ENCODE results near the gene FECH. TPM values are rescaled to one million over a fixed set of nuclear protein-coding genes. Genes with fewer than 3 reads are reported as not detected.

The FECH gene
- total and polyA plus RNA-seq, 2 of the 4 experiments (the other 2 are of a cell fraction), result 32.3 to 52.2 TPM

DNA sequence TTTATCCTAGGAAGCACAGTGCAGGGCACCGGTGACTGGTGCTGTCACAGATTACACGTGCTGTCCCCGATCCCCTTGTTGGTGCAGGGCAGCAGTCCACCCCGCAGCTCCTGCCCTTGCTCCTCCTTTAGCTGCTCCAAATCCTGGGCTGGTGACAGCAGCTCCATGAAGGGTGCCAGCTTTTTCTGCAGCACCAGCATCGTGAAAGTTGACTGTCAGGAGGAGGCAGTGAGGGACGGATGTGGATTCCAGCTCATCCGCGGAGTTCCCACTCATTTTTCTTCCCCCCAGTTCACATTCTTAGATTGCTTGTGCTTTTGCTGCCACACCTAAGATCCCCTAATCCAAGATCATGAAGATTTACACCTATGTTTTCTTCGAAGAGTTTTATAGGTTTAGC lies 83.9 kb downstream of the FECH start:
- Histone ChIP-seq H3K36me3 (ENCODE audit: control insufficient read depth, insufficient read depth, low read length) (no peaks in the 10 kb centered on the region), H3K4ac (ENCODE audit: low read depth, low read length) (no peak overlapping the region), H4K91ac (ENCODE audit: insufficient read depth, low read depth, low read length) (no peak overlapping the region), H2AFZ (replicated peaks; ENCODE audit: low read length, poor library complexity) (no peak overlapping the region), H3K4me2 (ENCODE audit: low read depth, low read length) (no peak overlapping the region), H3K27me3 (ENCODE audit: control insufficient read depth, insufficient read depth, low read length) (peaks cover 1% of the 10 kb centered on the region), H3K18ac (ENCODE audit: low read depth, low read length) (no peak overlapping the region), H4K20me1 (ENCODE audit: insufficient read depth, low read length) (no peaks in the 10 kb centered on the region), H2AK5ac (ENCODE audit: low read depth, low read length) (no peak overlapping the region), H2BK5ac (ENCODE audit: low read depth, low read length, poor library complexity, severe bottlenecking) (no peak overlapping the region), H3K14ac (replicated peaks; ENCODE audit: low read depth, low read length) (no peak overlapping the region), H3K9me3 (ENCODE audit: control insufficient read depth, insufficient read depth, low read length) (no peaks in the 10 kb centered on the region), H4K8ac (ENCODE audit: low read depth in 2 of 2, low read length in 2 of 2) (no peak overlapping the region), H4K5ac (ENCODE audit: low read depth, low read length) (no peak overlapping the region), H3K9ac (ENCODE audit: low read depth, low read length) (no peak overlapping the region), H2BK120ac (ENCODE audit: low read depth, low read length) (no peak overlapping the region), H3K79me1 (ENCODE audit: low read depth in 1 of 2, low read length in 2 of 2) (no peaks in the 10 kb centered on the region), H3K27ac (ENCODE audit: insufficient read depth, low read length) (no peak overlapping the region), H2BK20ac (ENCODE audit: low read depth, low read length) (no peak overlapping the region), H3K4me3 (ENCODE audit: insufficient read depth, low read depth, low read length) (no peak overlapping the region), H2BK15ac (ENCODE audit: low read depth, low read length) (no peak overlapping the region), H3K4me1 (ENCODE audit: control insufficient read depth, insufficient read depth, low read length) (no peaks in the 10 kb centered on the region), H2AK9ac (replicated peaks; ENCODE audit: low read depth, low read length, poor library complexity) (no peak overlapping the region), H3K56ac (ENCODE audit: extremely low read depth, insufficient read depth, low read length) (no peak overlapping the region), H3K23ac (ENCODE audit: low read depth, low read length) (no peak overlapping the region), H3K9me1 (ENCODE audit: insufficient read depth, low read length) (no peaks in the 10 kb centered on the region)
- ATAC-seq (ENCODE audit: low read depth) (no peak), DNase-seq (no peak)
- POLR2A ChIA-PET (ENCODE audit: unreplicated experiment), result no interaction called here
- in situ Hi-C loops (cut with MboI; ENCODE audit: low sequenced_read_pairs), result no loop called here
- 62% methylated on average over 4 of the region's 9 CpGs; no CpG with 5 or more reads in 1 of the 2 experiments for WGBS, 2 experiments (ENCODE audit: extremely low coverage in 2 of 2, insufficient read length in 1 of 2)
- intact Hi-C loops (cut with micrococcal nuclease), result no loop called here
- CTCF ChIA-PET, result interaction anchor here (0.5 kb wide), 1 partner anchor 22 kb away, joined by 3 read pairs; no protein-coding TSS in a partner anchor
- TF ChIP-seq RCOR1 (IDR thresholded peaks at IDR 0.05; ENCODE audit: insufficient replicate concordance, low read length) (no peak), CHD1 (IDR thresholded peaks at IDR 0.05; ENCODE audit: low read depth, low read length) (no peak), MAFK (IDR thresholded peaks at IDR 0.05; ENCODE audit: low read depth, low read length) (no peak), RFX5 (IDR thresholded peaks at IDR 0.05; ENCODE audit: low read depth, low read length) (no peak), NFE2L2 (IDR thresholded peaks at IDR 0.05; ENCODE audit: low read depth, low read length) (no peak), CTCF (conservative IDR thresholded peaks at IDR 0.05; ENCODE audit: low read depth, low read length) (no peak), MXI1 (IDR thresholded peaks at IDR 0.05; ENCODE audit: borderline replicate concordance, low read depth, low read length) (no peak), RAD21 (IDR thresholded peaks at IDR 0.05; ENCODE audit: low read length) (no peak), POLR2A (IDR thresholded peaks at IDR 0.05; ENCODE audit: low read depth, low read length) (no peak), FOS (IDR thresholded peaks at IDR 0.05; ENCODE audit: low read depth, low read length) (no peak), SMC3 (IDR thresholded peaks at IDR 0.05; ENCODE audit: low read depth, low read length) (no peak), CEBPB (IDR thresholded peaks at IDR 0.05; ENCODE audit: low read depth, low read length) (no peak), BHLHE40 (IDR thresholded peaks at IDR 0.05; ENCODE audit: low read depth, low read length) (no peak)
- TF ChIP-seq, protein P1, sequence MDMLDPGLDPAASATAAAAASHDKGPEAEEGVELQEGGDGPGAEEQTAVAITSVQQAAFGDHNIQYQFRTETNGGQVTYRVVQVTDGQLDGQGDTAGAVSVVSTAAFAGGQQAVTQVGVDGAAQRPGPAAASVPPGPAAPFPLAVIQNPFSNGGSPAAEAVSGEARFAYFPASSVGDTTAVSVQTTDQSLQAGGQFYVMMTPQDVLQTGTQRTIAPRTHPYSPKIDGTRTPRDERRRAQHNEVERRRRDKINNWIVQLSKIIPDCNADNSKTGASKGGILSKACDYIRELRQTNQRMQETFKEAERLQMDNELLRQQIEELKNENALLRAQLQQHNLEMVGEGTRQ (IDR thresholded peaks at IDR 0.05; ENCODE audit: low read depth, low read length), result no peak
- TF ChIP-seq, protein P2, sequence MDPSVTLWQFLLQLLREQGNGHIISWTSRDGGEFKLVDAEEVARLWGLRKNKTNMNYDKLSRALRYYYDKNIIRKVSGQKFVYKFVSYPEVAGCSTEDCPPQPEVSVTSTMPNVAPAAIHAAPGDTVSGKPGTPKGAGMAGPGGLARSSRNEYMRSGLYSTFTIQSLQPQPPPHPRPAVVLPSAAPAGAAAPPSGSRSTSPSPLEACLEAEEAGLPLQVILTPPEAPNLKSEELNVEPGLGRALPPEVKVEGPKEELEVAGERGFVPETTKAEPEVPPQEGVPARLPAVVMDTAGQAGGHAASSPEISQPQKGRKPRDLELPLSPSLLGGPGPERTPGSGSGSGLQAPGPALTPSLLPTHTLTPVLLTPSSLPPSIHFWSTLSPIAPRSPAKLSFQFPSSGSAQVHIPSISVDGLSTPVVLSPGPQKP (IDR thresholded peaks at IDR 0.05; ENCODE audit: borderline replicate concordance, low read depth, low read length), result no peak
- dilution Hi-C loops (cut with HindIII; ENCODE audit: low sequenced_read_pairs, unreplicated experiment), result no loop called here
- no TSS peak for BruUV-seq (replicated peaks)
